ENCODE measurements around the gene ANXA3.

Gene ANXA3

DNA sequence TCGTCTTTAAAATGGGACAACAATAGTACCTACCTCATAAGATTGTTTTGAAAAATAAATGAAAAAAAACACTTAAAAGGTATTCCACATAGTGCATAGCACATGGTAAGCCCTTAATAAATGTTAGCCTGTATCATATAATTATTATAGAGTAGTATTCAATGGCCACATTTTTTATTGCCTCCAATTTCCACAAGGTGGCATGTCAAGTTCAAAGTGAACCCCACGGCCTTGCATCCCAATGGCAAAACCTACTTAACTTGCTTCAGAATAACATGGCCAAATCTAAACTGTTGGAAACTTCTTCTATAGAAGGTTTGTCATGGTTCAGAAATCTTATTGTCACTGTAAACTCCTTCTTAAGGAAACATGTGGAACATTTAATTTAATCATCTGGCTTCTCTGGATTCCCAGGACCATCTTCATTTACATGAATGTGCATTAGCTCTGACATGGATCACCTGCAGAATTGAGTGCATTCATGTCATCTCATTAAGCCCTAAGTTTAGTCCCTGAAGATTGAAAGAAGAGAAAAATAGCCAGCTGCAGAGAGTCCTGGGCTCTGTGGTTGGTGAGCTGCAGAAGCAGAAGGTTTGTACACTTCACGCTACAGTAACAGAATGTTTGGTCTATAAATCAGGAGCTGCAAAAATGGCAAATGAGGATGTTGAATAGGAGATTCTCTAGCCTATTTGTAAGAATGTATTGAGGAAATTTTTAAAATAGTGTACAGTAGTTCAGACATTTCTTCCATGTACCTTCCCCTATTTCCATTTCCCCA lies 61.0 kb downstream of the ANXA3 start:
- DNase-seq = no peak

DNA sequence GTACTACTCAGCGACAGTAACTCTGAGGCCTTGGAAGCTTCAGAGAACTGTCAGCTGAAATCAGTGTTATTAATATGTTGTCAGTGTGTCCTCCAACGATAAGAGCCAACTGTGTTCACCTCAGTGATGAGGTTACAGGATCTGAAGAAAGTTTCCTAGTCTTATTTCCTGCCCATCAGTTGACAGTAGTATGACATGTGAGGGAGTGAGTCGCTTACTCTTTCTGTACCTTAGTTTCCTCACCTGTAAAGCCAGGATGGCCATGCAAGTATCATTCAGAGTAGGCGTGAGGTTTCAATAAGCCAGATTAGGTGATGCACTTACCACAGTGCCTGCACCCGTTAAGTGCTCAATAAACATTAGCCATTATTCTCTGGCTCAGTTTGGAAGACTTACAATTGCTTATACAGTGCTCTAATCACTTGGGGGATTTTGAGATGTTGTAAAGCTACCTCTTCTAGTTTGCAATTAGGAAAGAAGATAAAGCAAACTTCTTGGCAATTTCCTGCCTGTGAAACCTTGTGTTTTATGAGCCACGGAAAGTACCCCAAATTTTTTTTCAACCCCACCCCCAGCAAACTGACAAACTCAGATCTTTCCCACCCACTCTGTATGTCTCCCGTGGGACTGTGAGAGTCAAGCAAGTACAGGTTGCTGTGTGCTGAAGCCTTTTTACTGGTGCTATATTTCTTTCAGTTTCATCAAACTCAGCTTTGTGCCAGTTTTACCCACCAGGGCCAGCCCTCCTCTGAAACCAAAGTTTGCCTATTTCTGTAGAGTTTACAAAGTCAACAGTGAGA lies 62.2 kb downstream of the ANXA3 start:
- no peak for DNase-seq

DNA sequence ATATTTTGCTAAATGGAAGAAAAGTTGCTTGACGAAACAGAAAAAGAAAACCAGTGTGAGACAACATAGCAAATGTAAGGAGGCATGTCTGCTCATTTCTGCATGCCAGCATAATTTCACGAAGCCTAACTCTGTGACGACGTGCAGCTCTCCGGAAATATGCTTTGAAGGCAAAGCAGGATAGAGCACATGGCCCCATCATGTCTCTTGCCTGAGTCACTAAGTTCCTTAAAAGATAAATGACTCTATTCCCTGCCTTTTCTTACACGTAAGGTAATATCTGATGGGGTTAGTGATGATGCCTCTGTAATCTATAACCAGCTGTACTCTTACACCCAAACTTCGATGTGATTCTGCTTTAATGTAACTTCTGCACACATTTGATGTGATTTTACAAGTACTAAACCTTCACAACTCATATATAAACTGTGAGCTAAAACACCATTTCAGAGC lies 64.5 kb downstream of the ANXA3 start:
- DNase-seq = no peak

DNA sequence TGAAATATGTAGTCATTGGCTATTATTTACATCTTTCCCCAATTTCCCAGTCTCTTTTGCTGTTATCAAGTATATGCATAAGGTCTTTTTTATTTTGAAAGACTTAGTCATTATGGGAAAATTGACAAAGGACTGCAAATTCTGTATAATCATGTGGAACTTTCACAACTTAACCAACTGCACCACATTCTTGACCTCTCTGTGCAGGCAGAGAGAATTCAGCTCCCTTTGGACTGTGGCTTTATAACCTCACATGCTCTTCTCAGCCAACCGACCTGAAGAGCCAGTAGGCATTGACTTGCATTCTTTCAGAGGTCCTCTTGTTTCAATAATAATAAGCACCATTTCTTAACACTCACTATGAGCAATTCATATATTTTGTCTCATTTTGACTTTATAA lies 66.9 kb downstream of the ANXA3 start:
- DNase-seq = no peak

DNA sequence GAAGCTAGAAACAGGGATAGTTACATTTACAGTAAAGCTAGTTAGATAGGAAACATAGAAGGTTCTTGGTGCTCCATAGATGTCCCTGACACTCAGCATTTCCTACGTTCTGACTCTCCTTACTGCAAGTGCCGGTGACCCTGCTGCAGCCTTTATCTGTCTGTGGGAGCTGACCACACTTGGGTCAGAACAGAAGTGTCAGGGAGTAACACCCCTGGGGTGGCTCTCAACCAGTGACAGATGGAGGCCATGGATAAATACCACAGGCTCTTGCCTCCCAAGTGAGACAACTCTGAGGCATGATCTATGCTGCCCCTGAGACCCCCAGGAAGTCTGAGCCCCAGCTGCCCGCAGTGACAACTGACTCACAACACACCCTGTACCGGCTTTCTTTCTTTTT lies 69.8 kb downstream of the ANXA3 start:
- DNase-seq = no peak

DNA sequence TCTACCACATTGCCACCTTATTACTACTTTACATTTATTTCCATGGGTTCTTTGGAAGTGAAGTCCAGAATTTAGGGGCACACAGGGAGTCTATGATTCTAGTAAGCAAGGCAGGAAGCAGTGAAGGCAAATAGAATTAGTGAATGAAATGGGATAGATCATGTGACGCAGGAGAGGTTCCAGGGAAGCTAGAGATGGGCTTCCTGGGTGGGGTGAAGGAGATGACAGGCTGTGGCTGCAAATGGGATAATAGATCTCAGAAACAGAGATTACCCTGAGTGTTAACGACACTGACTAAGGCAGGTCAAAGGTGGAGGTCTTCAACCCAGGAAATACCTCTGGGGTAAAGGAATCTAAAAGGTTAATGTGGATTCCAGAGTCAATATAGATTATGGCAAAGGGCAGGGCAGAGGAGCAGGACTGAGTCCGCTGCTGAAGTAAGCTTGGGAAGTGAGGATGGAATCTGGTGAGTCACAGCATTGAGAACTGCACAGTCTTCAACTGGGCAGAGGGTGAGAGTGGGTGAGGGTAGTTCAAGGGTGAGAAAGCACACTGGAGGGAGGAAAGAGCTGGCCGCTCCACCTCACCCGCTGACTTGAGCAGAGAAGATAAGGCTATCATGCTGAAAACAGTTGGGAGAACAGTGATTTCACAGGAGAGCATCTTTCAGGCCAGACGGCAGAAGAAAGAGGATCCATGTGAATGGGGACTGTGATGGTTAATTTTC lies 70.8 kb downstream of the ANXA3 start:
- no peak for DNase-seq

DNA sequence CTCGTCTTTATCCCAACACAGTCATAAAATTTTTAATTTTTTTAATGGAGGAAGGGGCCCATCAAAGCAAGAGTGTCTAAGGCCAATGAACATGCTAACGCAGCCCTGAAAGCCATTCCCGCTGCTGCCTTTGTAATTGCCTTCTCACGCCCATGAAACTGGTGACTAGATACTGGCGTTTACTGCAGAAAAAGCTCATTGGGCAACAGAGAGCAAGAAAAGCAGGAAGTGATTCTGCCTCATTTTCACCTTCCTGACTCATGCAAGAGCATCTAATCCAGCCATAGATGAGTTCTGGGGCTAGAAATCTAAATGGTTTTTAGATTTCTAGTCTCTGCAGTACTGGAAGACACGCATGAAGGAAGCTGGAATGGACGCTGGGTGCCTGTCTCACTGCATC lies 72.5 kb downstream of the ANXA3 start:
- DNase-seq = no peak

DNA sequence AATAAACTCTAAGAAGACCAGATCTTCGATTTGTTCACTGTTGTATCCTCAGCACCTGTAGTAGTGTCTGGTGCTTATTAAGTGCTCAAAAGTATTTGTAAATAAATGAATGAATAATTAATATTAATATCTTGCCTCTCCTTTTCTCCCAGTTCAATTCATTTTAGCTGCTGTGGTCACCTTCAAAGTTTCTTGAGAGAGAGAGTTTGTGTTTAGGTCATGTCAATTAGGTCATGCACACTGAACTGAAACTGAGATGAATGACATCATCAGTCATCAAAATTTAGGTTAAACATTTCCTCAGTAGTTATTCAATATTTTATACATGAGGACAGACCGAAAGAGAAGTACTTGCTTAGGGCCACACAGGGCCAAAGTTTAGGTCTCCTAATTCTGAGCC lies 73.5 kb downstream of the ANXA3 start:
- DNase-seq = no peak

DNA sequence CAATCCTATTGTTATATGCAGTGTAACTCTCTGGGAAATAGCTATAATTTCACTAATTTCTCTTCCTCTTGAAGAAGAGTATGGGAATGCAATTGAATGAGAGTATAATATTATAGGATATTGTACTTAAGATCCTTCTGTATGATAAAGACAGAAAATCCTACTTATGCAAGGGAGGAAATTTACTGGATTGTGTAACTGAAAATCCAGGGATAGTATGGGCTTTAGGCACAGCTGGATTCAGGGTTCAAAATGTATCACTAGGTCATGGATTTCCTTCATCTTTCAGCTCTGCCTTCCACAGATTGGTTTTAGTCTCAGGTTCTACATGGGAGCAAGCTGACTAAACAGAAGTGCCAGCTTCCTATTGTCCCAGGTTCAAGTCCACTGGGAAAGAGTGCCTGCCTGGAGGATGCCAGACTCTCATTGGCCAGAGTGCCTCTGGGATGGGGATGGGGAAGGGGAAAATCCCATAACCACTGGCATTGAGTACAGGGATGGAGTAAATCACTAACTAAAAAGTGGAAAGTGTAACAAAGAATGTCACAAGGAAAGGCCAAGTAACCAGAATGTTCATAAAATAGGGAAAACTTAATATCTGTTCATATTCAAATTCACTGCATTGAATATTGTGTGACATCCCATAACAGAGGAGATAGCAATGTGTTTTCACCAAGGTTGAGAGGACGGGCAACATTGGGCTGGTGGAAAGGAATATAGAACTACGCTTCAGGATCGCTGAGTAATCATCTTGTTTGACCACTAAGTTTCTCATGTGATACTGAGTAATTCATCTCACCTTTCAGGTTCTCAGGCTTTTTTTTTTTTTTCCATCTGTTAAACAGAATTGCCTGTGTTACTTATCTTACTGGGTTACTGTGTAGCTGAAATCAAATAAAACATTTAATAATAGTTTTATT lies 75.7 kb downstream of the ANXA3 start:
- no peak for DNase-seq

DNA sequence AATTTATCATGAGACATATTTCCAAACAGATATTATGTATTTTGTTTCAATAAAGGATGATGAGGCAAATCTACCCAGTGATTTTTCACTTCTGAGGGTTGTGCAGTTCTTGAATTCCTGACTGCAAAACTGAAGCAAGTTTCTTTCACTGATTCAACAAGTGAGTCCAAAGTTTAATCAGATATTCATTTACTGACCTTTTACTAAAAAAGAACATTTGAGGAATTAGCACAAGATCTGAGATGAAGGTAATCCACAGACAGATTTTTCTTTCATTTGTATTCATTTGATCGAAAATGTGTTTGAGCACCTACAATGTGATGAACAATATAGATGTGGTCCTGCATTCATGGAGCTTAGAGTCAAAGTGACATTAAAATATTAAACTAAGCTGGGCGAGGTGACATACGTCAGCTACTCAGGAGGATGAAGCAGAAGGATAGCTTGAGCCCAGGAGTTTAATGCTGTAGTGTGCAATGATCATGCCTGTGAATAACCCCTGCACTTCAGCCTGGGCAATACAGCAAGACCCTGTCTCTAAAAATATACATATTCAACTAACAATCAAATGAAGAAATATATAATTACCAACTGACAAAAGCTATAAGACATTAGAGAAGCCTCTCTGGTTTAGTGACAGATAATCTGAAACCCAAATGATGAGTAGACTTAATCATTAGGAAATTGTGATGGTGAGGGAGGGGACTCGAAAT lies 76.6 kb downstream of the ANXA3 start:
- DNase-seq = no peak

DNA sequence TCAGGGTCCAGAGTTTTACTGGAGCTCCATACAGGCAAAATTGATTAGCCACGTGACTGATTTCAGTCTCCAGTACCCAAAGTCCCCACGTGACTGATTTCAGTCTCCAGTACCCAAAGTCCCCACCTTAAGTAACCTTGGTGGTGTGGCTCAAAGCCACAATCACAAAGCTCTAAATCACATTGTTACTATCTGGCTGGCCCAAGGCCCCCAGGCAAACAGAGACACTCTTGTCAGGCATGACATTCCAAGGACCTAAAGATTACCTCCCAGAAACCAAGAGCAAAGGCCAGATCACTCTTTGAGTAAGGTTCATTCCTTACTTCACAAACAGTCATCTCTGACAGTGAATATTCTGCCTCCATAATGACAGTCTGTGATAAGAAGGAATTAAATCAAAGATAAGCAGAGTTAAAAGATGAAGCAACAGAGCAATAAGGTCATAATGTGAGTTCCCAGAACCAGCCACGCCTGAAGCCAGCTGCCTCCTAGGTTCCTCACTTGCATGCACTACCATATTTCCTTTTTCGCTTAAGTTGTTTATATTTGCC lies 78.5 kb downstream of the ANXA3 start:
- no peak for DNase-seq

DNA sequence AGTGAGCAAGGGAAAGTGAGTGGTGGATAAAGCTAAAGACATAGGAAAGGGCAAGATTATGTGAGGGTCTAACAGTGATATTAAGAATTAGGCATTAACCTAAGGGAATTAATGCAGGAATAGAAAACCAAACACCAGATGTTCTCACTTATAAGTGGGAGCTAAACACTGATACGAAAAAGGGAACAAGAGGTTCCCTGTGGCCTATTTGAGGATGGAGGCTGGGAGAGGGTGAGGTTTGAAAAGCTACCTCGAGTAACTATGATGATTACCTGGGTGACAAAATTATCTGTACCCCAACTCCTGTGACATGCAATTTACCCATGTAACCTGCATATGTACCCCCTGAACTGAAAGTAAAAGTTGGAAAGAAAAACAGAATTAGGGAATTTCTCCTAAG lies 79.0 kb downstream of the ANXA3 start:
- no peak for DNase-seq

DNA sequence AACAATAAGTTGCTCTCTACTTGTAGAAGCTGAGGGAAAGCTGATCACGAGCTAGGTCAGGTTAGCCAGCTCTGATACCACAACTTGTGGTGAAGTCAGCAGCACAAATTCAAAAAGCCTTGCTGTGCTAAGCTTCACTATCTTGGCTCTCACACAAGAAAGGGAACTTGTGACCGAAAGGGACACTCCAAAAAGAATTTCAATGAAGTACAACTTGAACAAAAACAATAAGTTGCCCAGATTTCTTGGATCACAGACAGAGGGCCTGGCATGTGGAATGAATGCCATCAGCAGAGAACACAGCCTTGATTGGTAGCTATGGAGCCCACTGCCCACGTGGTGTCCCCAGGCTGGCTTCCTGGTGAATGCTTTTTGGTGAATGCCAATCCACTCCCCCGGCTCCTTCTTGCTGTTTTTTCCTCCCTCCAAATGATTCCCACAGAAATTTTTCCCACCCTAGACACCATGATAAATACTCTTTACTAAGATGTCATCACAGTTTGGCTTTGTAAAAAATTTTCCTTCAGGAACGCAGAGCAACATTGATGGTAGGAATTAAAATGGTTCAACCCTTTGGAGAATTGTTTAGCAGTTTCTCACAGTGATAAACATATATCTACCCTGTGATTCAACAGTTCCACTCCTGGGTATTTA lies 82.6 kb downstream of the ANXA3 start:
- DNase-seq = no peak

DNA sequence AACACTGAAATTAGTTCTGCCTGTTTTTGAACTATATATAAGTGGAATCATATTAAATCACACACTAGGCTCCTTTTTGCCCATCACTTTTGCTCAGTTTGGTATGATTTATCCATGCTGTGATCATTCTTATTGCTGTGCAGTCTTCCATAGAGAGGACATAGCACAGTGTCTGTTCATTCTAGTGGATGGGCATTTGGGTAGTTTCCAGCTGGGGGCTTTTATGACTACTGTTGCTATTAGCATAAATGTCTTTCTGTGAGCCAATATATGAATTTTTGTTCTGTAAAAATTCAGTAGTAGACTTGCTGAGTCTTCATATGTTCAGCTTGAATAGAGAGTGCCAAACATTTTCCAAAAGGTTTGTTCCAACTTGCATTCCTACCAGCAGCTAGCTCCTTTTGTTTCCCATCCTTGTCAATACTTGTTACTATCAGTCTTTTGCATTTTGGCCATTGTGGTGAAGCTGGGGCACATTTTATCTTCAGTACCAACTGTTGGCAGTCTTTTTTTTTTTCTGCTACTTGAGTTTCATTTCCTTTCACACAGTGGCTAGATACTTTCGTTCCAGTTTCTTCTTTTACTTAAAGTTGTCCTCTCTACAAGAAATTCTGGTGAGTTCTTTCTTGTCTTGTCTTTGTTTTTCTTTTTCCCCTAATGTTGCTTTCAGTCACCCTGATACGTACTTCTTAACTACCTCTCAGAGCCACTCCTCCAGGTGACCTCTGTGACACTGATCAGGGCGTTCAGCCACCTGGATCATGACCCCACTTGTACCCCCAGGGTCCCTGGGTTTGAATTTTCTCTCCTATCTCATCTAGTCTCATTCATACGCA lies 87.0 kb downstream of the ANXA3 start:
- DNase-seq = no peak

DNA sequence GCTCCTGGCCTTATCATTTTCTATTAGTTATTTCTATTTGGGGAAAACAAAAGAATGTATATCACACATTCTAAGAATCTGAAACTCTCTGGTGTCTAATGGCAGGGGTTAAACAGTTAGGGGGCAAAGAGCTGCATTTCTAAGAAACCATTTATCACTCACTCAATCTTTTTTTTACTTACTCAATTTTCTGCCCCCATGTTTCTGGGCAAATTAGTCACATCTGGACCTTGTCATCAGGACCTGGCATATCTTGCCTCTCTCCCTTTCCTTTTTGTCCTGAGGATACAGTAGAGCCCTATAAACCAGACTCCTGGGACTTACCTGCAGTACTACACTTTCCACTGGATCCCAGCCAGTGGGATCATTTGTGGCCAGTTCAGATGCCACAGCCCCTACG lies 89.1 kb downstream of the ANXA3 start:
- no peak for DNase-seq

DNA sequence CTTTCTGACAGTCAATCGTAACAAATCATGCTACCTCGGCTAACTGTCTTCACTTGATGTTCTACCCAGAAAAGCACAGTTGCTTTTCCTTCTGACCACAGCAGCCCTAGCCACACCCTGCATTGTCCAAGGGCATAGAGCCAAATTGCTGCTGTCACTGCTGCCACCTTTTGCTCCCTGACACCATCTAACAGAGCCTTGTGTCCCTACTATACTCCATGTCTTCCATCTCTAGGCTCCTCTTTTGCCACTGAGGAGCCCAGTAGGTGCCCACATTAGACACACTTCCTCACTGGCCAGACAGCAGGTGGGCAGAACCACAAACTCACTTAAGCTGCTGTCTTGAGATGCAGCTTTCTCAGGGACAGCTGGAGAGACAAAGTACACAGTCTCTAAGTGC lies 91.4 kb downstream of the ANXA3 start:
- no peak for DNase-seq

DNA sequence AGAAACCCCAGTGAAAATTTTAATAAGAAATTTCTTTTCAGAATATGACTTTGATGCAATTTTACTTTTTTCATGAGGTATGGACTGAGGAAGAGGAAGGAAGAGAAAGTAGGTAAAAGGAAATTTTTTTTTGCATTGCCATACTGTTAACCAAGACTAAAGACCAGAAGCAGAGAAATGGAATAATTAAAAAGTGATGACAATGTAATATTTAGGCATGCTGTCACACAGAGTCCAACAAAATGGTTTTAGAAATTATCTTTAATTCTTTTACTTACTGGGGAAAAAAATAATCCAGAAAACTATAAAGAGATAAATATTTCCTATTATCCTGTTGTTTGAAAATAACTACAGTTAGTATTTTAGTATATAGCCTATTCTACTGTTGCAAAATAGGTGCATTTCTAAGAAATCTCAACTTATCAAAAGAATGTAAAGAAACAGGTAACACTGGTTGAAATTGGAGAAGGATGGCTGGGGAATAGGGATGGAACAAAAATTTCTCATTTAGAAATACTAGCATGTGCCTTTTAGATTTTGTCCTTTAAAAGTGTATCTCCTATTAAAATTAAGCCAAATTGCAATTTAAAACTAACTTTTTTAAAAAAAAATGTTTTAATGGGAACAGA lies 92.6 kb downstream of the ANXA3 start:
- no peak for DNase-seq

DNA sequence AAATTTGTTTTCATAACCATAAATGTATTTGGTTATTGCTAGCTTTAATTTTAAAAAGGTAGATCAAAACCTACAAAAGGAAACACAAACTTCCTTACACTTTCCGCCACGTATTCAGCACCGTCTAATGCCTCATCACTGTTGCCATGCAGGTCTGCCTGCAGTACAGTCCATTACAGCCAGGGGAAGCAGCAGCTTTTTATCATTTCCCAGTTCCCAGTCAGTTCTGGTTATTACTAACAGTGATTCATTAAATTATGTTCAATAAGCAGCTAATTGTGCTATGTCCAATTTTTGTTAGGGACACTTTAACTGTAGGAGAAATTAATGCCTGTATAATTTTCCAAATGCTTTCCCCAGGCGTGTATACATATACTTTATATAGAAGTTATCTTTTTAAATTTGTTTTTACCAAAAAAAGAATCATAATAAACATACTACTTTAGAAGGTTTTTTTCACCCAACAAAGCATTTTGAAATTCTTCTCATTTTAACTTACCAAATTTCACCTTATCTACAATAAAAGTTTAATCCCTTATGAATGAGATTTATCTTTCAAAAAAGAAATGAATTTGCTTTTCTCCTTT lies 93.3 kb downstream of the ANXA3 start:
- no peak for DNase-seq

Measured in NK-92 treated with Interleukin-12 subunit alpha and Interleukin-12 subunit beta, amount 100 ng/mL, for 24 hours (cell line).